ENCODE results near the gene HOXA1.

Gene HOXA1

DNA sequence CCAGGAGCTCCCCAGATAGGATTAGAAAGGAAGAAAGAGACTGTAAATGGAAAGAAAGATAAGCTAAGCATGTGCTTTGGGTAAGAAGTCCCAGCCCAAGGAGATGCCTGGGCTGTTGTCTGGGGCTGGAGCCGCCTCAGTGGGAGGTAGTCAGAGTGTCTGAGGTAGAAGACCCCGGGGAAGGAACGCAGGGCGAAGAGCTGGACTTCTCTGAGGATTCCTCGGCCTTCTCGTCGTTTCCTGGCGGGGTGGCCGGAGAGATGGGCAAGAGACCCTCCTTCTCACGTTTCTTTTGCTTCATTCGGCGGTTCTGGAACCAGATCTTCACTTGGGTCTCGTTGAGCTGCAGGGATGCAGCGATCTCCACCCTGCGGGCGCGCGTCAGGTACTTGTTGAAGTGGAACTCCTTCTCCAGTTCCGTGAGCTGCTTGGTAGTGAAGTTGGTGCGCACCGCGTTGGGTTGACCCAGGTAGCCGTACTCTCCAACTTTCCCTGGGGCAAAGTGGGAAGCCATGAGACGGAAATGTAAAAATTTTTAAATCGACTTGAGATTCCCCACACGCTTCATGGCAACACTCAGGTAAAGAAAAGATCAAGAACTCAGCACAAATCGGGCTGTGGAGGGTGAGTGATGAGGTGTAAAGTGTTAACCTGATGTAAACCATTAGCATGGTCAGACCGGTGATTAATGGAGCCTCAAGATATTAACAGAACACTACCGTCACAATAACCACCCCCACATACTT, 1.3 kb downstream of the HOXA1 start:
- in situ Hi-C loops (cut with HindIII; ENCODE audit: low sequenced_read_pairs): no loop called here

- in situ Hi-C loops (cut with HindIII; ENCODE audit: low sequenced_read_pairs): no loop called here
These were observed 2.5 kb downstream of the HOXA1 start for GRCh38 chr7:27093184-27093895.

DNA sequence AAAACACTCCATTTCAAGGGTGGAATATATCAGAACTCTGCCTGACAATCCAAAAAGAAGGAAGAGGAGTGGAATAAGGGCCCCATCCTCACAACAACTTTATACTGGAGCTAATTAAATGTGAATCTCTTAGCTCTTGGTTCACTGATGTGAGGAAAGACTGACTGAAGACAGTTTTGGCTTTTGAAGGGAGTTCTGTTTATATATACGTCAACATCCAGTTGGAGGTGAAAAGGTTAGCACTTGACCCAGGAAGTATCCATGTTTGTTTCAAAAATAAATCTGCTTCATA, 3.0 kb downstream of the HOXA1 start:
- in situ Hi-C loops (cut with HindIII; ENCODE audit: low sequenced_read_pairs): no loop called here

GRCh38 chr7:27091941-27092818, 3.6 kb downstream of the HOXA1 start:
- in situ Hi-C loops (cut with HindIII; ENCODE audit: low sequenced_read_pairs): no loop called here

GRCh38 chr7:27091105-27091504, 4.7 kb downstream of the HOXA1 start:
- in situ Hi-C loops (cut with HindIII; ENCODE audit: low sequenced_read_pairs): no loop called here

DNA sequence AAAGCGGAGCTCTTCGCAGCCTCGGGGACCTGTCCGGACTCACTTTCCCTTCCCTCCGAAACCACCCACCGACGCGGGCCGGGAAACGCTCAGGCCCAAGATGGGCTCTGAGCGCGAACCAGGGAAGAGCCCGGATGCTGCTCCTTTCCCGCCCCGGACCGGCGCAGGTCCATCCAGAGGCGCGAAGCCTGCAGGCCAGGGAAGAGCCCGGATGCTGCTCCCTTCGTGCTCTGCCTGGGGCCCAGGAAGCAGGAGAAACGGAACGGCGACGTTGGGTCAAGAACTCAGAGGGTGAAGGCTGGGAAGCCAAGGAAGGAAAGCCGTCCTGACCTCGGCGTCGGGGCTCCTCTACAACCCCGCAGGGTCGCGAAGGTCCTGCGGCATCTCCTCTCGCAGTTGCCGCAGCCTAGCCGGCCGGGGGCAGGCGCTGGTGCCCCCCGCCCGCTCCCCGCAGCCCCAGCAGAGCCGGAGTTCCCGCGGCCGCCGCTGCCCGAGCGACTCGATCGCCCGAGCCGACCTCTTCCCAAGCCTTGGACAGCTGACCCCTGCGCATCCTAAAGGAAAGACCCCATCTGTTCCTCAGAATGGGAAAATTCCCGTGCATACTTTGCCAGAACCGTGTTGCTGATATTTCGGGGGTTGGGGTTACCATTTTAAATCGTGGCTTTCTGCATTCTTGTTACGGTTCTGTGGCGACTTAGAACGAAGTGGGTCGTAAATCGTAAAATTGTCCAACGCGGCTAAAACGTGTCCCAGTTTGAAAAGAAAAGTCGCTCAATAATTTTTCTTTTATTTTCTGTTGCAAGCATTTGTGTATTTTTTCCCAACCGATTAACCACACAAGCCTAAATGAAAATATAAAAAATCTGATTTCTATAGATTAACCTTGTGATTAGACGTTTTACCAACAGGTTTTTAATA, 7.5 kb downstream of the HOXA1 start:
- in situ Hi-C loops (cut with HindIII; ENCODE audit: low sequenced_read_pairs): no loop called here

GRCh38 chr7:27083646-27084045, 12.2 kb downstream of the HOXA1 start:
- in situ Hi-C loops (cut with HindIII; ENCODE audit: low sequenced_read_pairs): no loop called here

- in situ Hi-C loops (cut with HindIII; ENCODE audit: low sequenced_read_pairs): no loop called here
These were observed 13.6 kb downstream of the HOXA1 start for GRCh38 chr7:27082171-27082570.

DNA sequence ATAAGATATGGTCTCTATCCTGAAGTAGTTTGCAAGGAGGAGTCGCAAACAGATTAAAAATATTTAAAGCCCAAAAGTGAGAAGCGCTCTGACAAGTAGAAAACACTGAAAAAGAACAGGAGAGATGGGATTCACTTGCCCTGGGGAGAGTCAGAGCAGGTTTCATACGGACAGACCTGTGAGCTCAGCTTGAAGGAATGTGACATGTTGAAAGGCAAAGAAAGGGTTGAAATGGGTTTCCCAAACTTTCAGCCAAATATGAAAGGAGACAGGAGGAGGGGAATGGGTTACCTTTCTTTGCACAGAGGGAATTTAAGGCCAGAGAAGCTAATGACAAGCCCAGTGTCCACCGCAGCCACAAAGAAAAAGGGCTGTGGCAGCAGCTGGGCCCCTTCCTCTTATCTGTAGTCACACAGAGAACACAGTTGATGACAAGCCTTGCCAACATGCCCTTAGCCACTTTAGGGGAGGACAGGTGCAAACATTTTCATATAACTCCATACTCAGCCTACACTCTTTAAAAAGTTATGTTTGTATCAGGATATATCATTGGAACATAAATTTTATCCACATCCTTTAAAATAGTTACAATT, 14.9 kb downstream of the HOXA1 start:
- in situ Hi-C loops (cut with HindIII; ENCODE audit: low sequenced_read_pairs): no loop called here

DNA sequence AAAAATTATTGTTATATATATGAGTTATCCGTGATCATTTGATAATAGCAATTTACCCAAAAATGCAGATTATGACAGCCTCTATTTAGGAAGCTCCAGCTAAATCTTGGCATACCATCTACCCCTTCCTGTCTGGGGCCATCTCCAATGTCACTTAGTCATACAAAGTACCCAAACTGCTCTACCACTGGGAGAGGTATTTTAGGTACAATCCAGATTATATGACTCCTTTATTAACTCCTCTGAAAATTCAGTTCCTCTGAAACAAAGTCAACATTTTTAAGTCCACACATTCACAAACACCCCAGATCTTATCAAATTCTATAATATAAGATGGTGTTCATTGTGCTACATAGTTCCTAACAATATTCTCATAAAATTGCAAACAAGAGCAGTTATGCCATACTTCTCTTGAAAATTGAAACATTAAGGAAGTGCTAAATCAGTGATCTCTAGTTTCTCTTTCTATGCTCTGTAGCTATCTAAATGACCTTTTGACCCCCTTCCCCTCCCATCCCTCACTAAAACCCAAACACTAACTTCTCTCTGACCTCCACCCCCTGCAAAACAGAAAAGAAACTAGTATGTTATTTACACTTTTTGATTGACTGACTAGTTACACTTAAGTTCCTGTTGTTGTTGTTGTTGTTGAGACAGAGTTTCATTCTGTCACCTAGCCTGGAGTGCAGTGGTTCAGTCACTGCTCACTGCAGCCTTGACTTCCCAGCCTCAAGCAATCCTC, 16.4 kb downstream of the HOXA1 start:
- in situ Hi-C loops (cut with HindIII; ENCODE audit: low sequenced_read_pairs): no loop called here

- in situ Hi-C loops (cut with HindIII; ENCODE audit: low sequenced_read_pairs): no loop called here
These were observed 17.1 kb downstream of the HOXA1 start for GRCh38 chr7:27078616-27079233.

DNA sequence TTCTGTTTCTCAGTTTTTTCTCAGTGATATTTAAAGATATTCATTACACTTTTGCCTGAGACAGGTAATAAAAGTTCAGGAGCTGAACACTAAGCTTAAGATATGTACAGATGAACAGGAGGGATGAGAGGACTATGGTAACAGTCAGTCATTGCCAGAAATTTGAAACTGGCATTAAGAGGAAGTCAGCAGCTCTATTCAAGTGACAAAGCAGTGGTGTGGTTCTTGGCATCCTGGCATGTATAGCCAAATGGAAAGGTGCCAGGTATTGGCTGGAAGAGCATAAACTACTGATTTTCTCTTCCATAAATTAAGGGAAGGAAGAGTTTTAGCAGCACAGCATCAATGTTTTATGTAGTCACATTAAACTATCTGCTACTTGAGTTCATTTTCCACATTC, 22.7 kb downstream of the HOXA1 start:
- in situ Hi-C loops (cut with HindIII; ENCODE audit: low sequenced_read_pairs): no loop called here

DNA sequence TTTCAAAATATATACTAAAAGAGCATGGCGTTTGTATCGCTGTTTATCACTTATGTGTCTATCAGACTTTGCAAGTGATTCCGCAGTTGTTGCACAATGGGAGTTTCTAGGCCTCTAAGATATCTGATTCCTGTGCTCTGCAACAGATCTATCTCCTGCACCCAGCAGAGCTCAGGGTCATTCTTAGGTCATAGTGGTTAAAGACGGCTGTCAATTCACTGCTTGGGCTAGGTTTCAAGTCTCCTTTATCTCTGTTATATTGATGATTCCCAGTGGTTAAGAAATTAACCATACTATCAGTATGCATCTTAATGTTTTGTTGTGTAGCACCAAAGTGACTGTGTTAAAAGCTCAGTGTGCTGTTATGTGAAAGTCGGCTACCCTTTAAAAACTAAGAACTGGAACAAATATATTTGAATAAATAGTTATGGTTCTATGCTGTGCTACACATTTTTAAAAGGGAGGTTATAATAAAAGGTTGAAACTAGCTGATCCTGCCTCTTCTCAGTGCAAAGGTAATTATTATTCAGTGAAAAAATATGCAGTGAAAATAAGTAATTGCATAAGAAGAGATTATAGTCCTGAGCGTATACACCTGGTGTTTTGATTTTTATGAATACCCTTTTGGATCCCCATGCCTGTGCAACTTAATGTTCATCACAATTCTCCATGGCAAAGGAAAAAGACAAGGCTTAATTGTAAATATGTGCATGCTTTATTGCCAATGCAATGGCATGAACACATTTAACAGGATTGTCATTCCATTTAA, 24.0 kb downstream of the HOXA1 start:
- in situ Hi-C loops (cut with HindIII; ENCODE audit: low sequenced_read_pairs): no loop called here

DNA sequence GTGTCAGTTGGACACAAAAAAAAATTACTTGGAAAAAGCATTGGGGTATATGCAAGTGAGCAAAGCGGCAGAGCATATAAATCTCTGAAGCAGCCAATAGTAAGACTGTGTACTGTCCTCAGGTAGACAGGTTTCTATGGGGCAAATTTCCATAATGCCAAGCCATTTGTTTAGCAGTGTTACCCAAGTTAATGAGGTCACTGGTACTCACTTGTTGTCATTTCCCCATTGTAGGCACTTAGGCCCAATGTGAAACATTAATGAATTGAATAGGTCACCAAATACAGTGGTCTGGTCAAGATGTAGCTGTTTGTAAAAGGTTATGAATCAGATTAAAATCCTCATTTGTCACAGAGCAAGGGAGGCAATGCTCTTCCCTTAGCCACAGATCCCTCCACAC, 27.5 kb downstream of the HOXA1 start:
- in situ Hi-C loops (cut with HindIII; ENCODE audit: low sequenced_read_pairs): no loop called here

GRCh38 chr7:27066148-27066547, 29.7 kb downstream of the HOXA1 start:
- in situ Hi-C loops (cut with HindIII; ENCODE audit: low sequenced_read_pairs): no loop called here

GRCh38 chr7:27065709-27066108, 30.1 kb downstream of the HOXA1 start:
- in situ Hi-C loops (cut with HindIII; ENCODE audit: low sequenced_read_pairs): no loop called here

DNA sequence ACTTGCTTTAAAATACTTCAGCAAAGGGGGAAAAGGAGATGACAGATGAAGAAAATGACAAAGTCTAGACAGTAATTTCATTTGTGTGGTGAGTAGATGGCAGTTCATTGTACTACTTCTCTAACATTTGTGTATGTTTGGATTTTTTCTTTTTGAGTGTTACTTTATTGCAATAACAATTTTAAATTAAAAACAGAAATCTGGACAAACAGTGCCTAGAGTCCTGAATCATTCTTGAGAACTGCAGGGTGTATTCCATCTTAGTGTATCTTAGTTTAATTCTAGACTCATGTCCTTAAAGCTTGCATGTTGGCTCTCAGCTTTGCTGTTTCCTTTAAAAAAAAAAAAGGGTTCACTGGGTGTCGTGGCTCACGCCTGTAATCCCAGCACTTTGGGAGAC, 31.1 kb downstream of the HOXA1 start:
- in situ Hi-C loops (cut with HindIII; ENCODE audit: low sequenced_read_pairs): no loop called here

GRCh38 chr7:27064159-27064558, 31.6 kb downstream of the HOXA1 start:
- in situ Hi-C loops (cut with HindIII; ENCODE audit: low sequenced_read_pairs): no loop called here

DNA sequence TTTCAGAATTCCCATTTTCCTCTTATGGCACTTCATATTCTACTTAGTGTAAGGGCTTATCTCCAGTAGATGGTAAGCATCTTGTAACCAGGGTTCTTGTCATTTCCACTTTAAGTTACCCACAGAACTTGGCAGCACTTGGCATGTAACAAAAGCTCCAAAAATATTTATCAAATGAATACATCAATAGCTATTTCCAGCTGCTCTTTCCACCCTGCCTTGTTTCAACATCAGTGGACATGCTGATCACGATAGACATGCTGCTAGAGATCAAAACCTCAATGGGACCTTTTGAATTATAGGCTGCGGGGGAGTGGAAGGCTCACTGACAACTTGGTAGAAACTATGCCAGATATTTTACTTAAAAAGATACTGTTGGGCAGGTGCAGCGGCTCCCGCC, 32.9 kb downstream of the HOXA1 start:
- in situ Hi-C loops (cut with HindIII; ENCODE audit: low sequenced_read_pairs): no loop called here

Data from DLD1 (cell line).